Endometrial microvascular endothelial cells (primary cell): ENCODE measurements around the gene DISC1. TPM values are rescaled to one million over a fixed set of nuclear protein-coding genes. Genes with fewer than 3 reads are reported as not detected.
"Not testable (repeated sequence)": the region's sequence is repeated elsewhere in the genome, so short reads cannot be mapped to it uniquely, and the experiment has no call there.

ENCODE experiments used
- in situ Hi-C: cut with HindIII; loops from 2 replicates; pipeline ENCODE4 v1.10.0; 2017; ENCODE audit warnings: low sequenced_read_pairs, low pct_unique_long_range_greater_than_20kb; ENCODE audit errors: inconsistent ontology term
- total RNA-seq: library from RNA; depleted of rRNA; stranded (reverse); fragments of >200 nt; gene quantifications from one replicate; pipeline ENCODE4 v1.2.3, GENCODE V29; 2015; ENCODE audit errors: inconsistent ontology term

Gene DISC1
- total RNA-seq, 1 donor from 2014 or later, result 6.4 TPM

DNA sequence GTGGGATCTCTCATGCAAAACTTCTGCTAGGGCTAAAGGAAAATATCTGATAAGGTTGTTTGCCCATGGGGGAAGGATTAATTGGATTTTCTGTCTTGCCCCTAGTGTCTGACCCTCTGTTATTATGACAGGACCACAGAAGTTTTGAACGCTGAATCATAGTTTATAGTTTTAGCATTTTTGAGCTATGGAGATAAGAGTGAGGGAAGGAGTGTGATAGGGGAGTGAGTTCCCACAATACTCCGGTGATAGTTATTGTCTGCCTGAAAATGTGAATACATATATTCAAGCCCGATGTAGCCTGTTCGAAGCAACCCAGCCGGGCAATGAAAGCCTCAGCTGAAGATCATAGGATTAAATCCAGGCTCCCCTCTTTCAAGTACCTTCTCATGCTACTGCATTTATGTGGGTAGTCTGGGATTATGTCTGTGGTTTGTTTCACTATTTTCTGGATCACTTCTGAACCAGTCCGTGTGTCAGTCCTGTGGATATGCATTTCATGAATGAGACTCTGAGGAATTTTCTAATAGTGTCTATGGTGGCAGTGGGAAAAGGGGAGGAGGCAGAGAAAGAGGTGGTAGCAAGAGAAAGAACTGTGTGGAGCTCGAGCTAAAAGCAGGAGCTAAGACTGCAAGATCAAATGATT is 258.7 kb downstream of the DISC1 start:
- in situ Hi-C loops, result no loop called here

DNA sequence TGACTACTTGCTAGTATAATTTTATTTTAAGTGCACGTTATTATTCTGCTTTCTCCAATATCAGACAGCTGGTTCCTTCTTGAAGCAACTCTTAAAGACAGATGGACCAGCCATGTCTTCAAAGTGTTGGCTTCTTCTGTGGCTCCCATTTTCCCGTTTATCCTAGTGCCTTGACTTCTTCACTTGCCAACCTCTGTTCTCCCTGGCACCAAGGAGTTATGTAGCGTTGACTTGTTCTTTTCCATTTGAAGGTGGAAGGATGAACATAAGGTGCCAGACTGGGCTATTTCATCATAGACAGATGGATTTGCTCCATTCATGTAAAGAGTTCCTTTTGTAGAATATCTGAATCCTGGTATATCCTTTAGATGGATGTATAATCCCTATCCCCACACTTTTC is 260.6 kb downstream of the DISC1 start:
- in situ Hi-C loops, result no loop called here

DNA sequence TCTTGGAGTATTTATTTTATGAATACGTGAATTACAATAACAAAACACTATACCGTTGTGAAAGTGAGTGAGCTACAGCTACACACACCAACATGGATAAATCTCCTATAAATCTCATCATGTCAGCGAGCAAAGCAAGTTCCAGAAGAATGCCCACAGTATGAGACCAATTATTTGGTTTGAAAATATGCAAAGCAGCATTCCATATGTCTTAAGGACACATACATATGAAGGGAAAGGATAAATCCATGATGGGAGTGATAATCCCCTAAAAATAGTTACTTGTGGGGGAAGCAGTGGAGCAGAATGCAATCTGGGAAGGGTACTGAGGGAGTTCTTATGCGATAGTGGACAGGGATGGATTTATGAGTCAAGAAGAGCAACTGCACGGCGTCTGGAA is 261.3 kb downstream of the DISC1 start:
- in situ Hi-C loops, result no loop called here

DNA sequence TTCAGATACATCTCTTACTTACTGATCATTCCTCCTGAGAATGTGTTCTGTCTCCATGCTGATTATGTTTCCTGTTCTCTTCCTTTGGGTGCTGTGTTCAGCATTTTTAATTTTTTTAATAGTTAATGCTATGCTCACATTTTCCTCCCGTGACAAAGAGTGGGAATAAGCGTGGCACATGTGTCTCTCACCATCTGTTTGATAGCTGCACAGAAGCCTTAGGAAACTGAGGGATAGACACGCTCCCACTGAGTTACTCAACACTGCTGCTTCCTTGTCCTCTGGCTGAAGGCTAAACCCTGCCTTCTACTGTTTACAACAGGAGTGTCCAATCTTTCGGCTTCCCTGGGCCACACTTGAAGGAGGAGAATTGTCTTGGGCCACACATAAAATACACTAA is 264.2 kb downstream of the DISC1 start:
- in situ Hi-C loops, result no loop called here

DNA sequence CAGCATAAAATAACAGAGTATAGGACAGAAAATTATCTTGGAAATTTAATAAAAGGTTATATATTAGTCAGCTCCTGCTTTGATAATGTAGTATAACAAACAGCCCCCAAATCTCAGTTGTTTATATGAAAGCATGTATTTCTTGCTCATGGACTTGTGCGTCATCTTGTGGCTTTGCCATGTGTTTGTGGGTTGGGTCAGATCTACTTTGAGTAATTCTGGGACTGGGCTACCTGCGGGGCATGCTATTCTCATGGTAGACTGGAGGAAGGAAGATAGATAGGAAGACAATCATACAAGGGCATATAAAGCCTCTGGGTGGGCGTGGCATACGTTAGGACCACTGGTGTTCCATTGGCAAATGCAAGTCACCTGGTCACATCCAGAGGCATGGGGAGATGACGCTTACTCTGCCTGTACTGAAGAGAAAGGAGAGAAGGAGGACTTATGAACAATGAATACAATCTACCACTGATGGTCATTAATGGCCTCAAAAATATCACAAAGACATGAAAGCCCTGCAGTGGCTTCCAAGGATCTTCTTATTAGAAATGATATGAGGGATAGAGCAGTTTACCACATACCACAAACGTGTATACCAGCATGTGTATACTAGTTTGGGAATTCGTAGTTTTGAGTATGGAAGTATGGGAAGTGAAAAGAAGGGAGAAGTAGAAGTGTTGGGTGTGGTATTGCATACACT is 267.0 kb downstream of the DISC1 start:
- in situ Hi-C loops, result no loop called here

DNA sequence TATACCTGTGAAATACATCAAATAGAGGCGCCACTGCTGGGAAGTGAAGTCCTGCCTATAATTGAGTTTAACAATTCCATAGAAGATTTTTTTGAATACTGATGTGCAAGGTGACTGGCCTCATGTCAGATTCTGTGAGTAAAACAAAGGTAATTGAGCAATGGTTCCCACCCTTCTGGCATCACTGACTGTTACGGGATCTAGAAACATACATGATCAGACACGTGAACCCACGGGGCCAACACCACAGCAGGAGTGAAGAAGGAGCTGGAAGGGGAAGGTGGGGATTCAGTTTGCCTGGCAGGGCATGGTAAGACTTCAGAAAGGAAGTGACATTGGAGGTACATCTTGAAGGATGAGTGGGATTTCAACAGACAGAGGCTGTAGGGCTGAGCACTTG is 270.2 kb downstream of the DISC1 start:
- in situ Hi-C loops, result no loop called here

DNA sequence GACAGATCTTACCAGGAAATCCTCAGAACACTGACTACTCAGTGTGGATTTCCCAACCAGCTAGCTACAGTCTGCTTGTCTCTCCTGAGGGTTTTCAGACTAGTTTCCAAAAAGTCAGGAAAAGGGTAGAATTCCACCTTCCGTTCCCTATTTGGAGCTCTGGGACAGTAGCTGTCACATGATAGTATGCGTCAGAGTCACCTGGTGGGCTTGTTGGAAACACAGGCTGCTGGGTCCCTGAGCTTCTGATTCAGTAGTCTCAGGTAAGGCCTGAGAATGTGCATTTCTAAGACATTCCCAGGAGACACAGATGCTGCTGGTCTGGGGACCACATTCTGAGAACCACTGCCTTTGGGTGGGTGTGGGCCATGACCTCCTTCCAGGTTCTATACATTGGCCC is 272.5 kb downstream of the DISC1 start:
- in situ Hi-C loops, result no loop called here

DNA sequence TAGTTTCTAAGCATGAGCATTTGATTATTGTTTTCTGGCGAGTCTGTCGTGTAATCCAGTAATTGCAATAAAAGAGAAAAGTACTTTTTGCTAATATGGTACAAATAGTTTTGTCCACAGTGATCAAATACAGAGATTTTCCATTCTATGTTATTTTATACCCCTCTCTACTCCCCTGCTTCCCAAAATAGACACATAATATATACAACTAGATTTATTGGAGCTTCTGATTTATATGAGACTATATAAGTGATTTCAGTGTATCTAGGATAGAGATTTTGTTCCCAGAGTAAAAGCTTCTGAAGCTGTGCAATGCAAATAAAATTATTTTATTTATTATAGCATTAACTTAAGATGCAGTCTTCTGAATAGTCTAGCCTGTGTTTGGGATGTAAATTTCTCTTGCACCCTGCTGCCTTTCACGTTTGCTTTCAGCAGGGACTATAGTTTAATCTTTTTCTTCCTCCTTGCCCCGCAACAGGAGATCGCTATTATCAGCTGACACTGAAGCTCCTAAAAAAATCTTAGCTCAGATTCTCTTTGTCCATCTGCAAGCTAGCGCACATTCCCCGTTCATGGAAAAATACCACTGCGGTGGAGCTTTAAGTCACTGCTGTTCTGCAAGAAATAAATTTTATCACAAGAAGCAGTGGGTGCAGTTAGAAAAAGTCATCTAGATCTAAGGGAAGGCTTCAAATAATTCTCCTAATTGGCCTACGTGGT is 273.3 kb downstream of the DISC1 start:
- in situ Hi-C loops, result no loop called here

DNA sequence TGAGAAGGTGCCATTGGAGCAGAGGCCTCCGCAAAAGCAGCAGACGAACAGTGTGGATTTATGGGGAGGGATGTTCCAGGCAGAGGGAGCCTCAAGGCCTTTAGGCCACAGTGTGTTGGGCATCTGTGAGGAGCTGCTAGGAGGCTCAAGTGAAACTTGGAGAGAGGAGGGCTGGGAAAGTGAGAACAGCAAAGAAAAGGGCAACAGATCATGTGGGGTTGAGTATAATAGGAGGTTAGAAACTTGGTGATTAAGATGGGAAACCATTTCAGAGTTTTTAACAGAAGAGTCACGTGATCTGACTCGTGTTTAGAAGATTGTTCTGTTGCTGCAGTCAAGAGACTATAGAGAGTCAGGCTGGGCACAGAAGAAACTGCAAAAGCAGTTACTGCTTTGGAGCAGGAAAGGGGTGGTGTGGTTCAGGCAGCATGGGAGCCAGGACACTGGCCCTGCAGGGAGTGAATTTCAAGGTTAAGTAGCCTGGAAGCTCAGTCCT is 277.0 kb downstream of the DISC1 start:
- in situ Hi-C loops, result no loop called here

DNA sequence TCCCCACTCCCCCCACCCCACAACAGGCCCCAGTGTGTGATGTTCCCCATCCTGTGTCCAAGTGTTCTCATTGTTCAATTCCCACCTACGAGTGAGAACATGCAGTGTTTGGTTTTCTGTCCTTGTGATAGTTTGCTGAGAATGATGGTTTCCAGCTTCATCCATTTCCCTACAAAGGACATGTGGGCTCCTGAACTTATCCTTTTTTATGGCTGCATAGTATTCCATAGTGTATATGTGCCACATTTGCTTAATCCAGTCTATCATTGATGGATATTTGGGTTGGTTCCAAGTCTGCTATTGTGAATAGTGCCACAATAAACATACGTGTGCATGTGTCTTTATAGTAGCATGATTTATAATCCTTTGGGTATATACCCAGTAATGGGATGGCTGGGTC is 280.7 kb downstream of the DISC1 start:
- in situ Hi-C loops, result not testable (repeated sequence)

DNA sequence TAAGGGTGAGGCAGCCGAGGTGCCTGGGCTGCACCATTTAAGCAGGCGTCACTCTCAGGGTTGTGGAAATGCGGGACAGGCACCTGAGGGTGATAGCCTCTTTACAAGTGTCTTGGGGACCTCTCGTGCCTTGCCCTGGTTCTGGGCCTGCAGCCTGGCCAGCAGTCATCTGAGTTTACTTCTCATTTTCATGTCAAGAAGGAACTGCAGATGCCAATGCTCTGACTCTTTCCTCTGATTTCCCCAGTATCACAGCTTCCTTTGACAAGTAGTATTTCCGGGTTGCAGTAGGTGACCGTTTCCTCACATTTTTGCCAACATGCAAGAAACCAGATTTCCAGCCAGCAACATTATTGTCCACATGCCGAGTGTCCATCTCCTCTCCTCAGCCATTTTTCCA is 286.9 kb downstream of the DISC1 start:
- in situ Hi-C loops, result no loop called here

DNA sequence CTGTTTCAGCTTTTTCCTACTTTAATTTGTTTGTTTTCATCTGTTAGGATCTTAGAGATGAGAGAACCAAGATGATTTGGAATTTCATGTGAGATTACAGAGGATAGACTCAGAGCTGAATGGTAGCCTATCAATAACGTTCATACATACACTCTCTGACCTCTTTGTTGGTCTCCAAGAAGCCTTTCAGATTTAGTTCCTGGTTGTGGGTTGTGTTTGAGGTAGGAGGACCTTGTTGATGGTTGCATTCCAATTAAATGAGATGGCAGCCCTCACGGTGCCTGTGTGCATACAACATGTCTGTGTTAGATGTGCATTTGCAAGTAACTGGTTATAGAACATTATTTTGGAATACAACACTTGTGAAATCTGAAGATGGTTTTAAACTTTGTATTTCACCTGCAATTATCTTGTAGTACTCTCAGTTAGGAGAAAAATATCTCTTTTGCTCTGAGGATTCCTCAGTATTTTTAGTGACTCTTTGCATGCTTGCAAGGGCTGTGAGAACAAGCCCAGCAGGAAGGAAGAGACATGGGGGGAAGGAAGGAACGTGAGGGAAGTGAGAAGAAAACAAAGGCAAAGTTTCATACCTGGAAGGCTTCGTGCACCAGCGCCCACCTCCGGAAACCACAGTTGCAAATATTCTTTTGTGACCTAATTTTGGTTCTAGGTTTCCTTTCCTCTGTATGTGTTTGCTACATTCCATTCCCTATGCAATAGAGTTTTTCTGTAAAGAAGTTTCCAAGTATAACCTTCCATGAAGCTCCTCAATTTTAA is 291.8 kb downstream of the DISC1 start:
- in situ Hi-C loops, result no loop called here

DNA sequence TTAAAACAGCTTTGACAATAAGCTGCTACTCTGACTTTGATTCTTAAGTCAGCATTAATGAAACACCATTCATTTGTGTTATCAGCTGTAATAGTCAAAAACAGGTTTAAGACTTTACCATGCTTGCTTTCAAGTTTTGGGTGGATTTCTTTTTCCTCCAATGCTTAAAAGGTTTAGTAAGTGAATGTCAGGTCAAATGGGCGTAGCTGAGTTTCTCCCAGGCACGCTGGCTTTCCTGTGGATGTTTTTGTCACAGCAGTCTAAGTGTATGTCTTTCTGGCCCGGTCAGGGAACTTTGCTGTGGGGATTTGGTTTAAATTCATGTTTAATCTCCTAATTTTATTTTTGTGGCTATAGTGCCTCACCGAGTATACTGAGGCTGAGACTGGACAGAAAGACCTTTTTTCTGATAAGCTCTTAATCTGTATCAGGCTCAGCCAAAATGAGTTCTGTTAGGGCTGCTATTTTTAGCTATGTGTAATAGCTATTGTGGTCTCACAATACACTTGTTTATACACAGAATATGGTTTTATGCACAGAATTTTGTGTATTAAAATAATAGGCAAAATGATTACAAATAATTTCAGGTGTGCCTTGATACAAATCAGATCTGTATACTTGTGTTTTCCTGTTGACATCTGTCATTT is 292.8 kb downstream of the DISC1 start:
- in situ Hi-C loops, result no loop called here

DNA sequence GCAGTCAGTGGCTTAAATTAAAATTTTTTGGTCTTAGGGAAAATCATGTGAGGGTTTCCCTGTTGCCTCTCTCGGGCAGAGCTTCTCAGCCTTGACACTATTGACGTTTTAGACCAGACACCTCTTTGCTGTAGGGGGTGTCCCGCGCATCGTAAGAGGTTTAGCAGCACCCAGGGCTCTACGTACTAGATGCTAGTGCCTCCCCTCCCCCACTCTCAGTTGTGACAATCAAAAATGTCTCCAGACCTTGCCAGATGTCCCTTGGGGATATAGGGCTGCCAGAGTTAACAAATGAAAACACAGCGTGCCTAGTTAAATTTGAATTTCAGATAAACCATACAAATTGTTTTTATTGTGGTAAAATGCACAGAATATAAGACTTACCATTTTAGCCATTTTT is 293.3 kb downstream of the DISC1 start:
- in situ Hi-C loops, result no loop called here

DNA sequence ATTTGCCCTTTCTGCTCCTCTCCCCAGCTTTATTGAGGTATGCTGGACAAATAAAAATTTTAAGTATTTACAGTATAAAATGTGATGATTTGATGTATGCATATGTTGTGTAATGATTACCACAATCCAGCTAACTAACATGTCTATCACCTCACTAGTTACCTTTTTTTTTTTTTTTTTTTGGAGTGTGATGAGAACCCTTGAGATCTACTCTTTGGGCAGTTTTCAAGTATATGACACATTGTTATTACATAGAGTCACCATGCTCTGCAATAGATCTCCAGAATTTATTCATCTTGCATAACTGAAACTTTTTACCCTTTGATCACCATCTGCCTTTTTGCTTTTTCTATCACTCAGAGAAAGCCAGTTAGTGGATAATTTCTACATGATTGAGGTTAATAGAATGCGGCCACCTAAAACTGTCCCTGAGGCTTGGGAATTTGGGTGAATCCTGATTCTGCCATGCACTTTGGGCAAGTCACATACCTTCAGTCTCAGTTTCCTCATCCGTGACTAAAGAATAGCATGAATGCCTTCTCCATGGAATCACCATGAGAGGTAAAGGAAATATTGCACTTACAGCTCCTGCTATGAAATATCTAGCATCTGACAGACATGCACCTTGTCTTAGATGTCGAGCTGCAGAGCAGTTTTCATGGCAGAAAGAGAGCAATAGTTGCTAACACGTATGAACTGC is 295.2 kb downstream of the DISC1 start:
- in situ Hi-C loops, result no loop called here

DNA sequence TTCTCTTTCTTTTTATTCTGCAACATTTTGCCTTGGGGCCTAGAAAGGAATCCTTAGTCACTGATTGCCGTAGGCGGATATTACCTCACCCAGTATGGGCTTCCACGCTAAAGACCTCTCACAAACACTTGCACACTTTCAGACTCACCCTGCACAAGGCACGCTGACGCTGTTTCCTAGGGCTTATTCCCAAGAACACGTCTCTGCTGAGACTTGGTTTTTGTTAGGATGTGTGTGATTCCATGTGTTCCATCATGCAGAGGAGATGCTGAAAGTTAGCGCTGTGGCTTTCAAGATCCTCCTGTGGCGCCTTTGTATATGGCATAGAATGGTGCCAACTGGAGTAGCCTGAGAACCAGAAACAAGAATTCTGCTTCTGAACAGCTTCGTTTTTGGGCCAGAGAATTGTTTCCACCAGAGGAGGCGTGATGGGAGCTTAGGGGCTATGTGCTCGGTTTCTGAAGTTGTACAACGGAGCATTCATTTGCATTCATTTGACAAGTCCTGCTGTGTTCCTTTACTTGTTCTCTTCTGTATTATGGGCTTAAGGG is 297.0 kb downstream of the DISC1 start:
- in situ Hi-C loops, result no loop called here

DNA sequence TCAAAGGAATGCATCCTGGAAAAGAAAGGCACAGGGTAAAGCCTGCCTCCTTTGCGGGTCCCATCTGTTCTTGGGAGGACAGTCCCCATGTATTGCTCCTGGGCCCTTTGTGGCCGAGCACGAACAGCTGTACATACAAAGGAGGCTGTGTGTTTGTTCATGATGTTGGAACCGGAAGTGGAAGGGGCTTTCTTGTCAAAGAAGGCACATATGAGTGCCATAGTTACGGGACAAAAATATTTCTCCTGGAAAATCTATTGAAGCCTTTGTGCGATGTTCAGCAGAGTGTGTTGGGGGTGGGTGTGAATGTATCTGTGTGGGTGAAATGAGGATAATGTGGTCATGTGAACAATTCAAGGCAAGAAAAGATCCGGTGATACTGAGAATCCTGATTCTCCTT is 297.6 kb downstream of the DISC1 start:
- in situ Hi-C loops, result no loop called here

DNA sequence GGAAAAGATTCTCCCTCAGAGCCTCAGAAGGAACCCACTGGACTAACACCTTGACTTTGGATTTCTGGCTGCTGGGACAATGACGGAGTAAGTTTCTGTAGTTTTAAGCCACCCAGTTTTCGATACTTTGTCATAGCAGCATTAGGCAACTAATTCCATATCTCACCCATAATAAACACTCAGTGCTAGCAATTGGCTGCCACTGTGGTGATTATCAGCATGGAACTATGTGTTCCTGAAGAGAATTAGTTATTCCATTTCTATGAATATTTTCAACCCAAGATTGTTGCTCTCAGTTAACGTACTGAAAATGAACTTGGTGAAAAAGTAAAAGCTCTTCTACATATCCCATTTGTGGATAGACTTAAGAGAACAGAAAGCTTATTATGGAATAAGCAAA is 299.3 kb downstream of the DISC1 start:
- in situ Hi-C loops, result no loop called here
